ENCODE measurements around the gene DOCK2. TPM values are rescaled to one million over a fixed set of nuclear protein-coding genes. Genes with fewer than 3 reads are reported as not detected.

DOCK2 gene
- total RNA-seq, 4 donors from 2014 or later: 0.32 to 5.3 (median 2.7) TPM

- no peak for TF ChIP-seq CTCF (IDR thresholded peaks at IDR 0.05 in 4 of 5, conservative IDR thresholded peaks at IDR 0.05 in 1 of 5)
- TF ChIP-seq POLR2A (IDR thresholded peaks at IDR 0.05): no peak
- no peak overlapping the region for H3K27ac ChIP-seq
- in situ Hi-C loops (cut with MboI; ENCODE audit: low sequenced_read_pairs in 4 of 4) (no loop called here), intact Hi-C loops (cut with DNase I; ENCODE audit: low total_unique reads) (no loop called here)
- DNase-seq (no peak), ATAC-seq (no peak)
- H3K27me3 ChIP-seq: no peaks in the 10 kb centered on the region
- no peaks in the 10 kb centered on the region for H3K36me3 ChIP-seq
- no peaks in the 10 kb centered on the region for H3K4me1 ChIP-seq
- no peak overlapping the region for H3K4me3 ChIP-seq
- no peaks in the 10 kb centered on the region for H3K9me3 ChIP-seq
These were observed 371.3 kb downstream of the DOCK2 start for GRCh38 chr5:170008376-170008775.

- ATAC-seq: no peak
- H3K4me3 ChIP-seq: no peak overlapping the region
- no peak overlapping the region for H3K27ac ChIP-seq
- H3K9me3 ChIP-seq: no peaks in the 10 kb centered on the region
- intact Hi-C loops (cut with DNase I; ENCODE audit: low total_unique reads) (no loop called here), in situ Hi-C loops (cut with MboI; ENCODE audit: low sequenced_read_pairs in 4 of 4) (no loop called here)
- no peaks in the 10 kb centered on the region for H3K36me3 ChIP-seq
- H3K4me1 ChIP-seq: no peaks in the 10 kb centered on the region
- TF ChIP-seq CTCF (IDR thresholded peaks at IDR 0.05 in 4 of 5, conservative IDR thresholded peaks at IDR 0.05 in 1 of 5): no peak
- no peak for TF ChIP-seq POLR2A (IDR thresholded peaks at IDR 0.05)
- no peaks in the 10 kb centered on the region for H3K27me3 ChIP-seq
- DNase-seq: no peak
These were observed 373.5 kb downstream of the DOCK2 start for GRCh38 chr5:170010595-170010994.

- DNase-seq (no peak), ATAC-seq (no peak)
- Histone ChIP-seq H3K36me3 (no peaks in the 10 kb centered on the region), H3K4me3 (no peak overlapping the region), H3K27ac (no peak overlapping the region), H3K4me1 (no peaks in the 10 kb centered on the region), H3K9me3 (no peaks in the 10 kb centered on the region), H3K27me3 (no peaks in the 10 kb centered on the region)
- intact Hi-C loops (cut with DNase I; ENCODE audit: low total_unique reads) (no loop called here), in situ Hi-C loops (cut with MboI; ENCODE audit: low sequenced_read_pairs in 4 of 4) (no loop called here)
- TF ChIP-seq POLR2A (IDR thresholded peaks at IDR 0.05) (no peak), CTCF (IDR thresholded peaks at IDR 0.05 in 4 of 5, conservative IDR thresholded peaks at IDR 0.05 in 1 of 5) (no peak)
These were observed 374.7 kb downstream of the DOCK2 start for GRCh38 chr5:170011751-170012150.

- no peak for TF ChIP-seq CTCF (IDR thresholded peaks at IDR 0.05 in 4 of 5, conservative IDR thresholded peaks at IDR 0.05 in 1 of 5)
- no peak for TF ChIP-seq POLR2A (IDR thresholded peaks at IDR 0.05)
- intact Hi-C loops (cut with DNase I; ENCODE audit: low total_unique reads) (no loop called here), in situ Hi-C loops (cut with MboI; ENCODE audit: low sequenced_read_pairs in 4 of 4) (no loop called here)
- Histone ChIP-seq H3K27me3 (no peaks in the 10 kb centered on the region), H3K36me3 (no peaks in the 10 kb centered on the region), H3K4me3 (no peak overlapping the region), H3K27ac (no peak overlapping the region), H3K4me1 (no peaks in the 10 kb centered on the region), H3K9me3 (no peaks in the 10 kb centered on the region)
- DNase-seq: no peak
- no peak for ATAC-seq
These were observed 375.5 kb downstream of the DOCK2 start for GRCh38 chr5:170012622-170013021.

- intact Hi-C loops (cut with DNase I; ENCODE audit: low total_unique reads) (no loop called here), in situ Hi-C loops (cut with MboI; ENCODE audit: low sequenced_read_pairs in 4 of 4) (no loop called here)
- Histone ChIP-seq H3K27me3 (no peaks in the 10 kb centered on the region), H3K4me1 (no peaks in the 10 kb centered on the region), H3K27ac (no peak overlapping the region), H3K4me3 (no peak overlapping the region), H3K36me3 (no peaks in the 10 kb centered on the region), H3K9me3 (no peaks in the 10 kb centered on the region)
- ATAC-seq (no peak), DNase-seq (no peak)
- no peak for TF ChIP-seq POLR2A (IDR thresholded peaks at IDR 0.05)
- no peak for TF ChIP-seq CTCF (IDR thresholded peaks at IDR 0.05 in 4 of 5, conservative IDR thresholded peaks at IDR 0.05 in 1 of 5)
These were observed 383.3 kb downstream of the DOCK2 start for GRCh38 chr5:170020423-170020822.
